Measurements from ENCODE around the gene BIN1. TPM values are rescaled to one million over a fixed set of nuclear protein-coding genes. Genes with fewer than 3 reads are reported as not detected.
A peak's percentile ranks its signal among the peaks of the same experiment; 100 is the strongest.

Gene BIN1
- total and polyA plus RNA-seq, 2 donors (not counting 1 experiment from before 2014, with no cell fraction given): 90.6 to 92.3 TPM

DNA sequence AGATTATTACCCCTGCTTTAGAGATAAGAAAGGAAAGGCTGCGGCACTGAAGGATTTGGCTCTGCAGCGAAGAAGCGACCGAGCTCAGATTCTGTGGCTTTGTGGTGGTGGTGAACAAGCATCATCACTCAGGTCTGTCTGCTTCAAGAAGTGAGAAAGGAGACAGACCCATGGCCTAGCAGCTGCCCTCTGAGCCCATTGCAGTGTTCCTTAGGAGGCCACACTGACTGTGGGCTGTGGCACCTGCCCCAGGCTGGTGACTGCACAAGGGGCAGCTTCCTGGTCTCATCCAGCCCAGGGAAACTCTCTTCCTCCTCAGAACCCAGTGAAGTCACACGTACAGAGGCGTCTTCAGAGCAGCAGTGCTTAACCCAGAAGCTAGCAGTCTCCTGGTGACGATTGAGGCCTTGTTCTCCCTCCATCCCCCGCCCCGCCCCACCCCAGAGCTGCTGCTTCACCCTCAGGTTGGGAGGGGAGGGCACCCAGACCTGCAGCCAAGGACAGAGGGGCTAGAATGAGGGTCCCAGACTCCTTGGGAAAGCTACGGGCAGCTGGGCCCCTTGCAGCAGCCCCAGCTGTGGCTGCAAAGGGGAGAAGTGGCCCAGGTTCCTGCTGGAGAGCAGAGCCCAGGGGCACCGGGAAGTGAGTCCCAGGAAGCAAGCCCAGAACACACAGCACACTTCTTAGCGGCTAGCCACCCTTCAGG is 22.2 kb downstream of the BIN1 start:
- H3K27ac ChIP-seq (ENCODE audit: low read length in 2 of 2): peak overlapping the region; percentile 55 to 65
- intact Hi-C loops (cut with micrococcal nuclease): loop anchor here (5.0 to 10.0 kb wide), 5 partner anchors 73 to 940 kb away; partner anchors contain the start of genes ERCC3, MAP3K2, SAP130 and SFT2D3

More for the DNA sequence above, 22.2 kb downstream of the BIN1 start:
- H2AFZ ChIP-seq (ENCODE audit: insufficient read depth, low read depth, low read length, poor library complexity, severe bottlenecking): peak overlapping the region; percentile 66
- peaks cover 40% of the 10 kb centered on the region for H3K79me2 ChIP-seq (ENCODE audit: control insufficient read depth, insufficient read depth, low read length)
- H3K9me3 Mint-ChIP-seq (ENCODE audit: insufficient read depth): no peaks in the 10 kb centered on the region
- no peak overlapping the region for H3K4me3 ChIP-seq (ENCODE audit: control extremely low read depth in 1 of 5, extremely low read depth in 1 of 5, insufficient read depth in 1 of 5, low read depth in 2 of 5, low read length in 4 of 5)
- H3K27me3 Mint-ChIP-seq: no peaks in the 10 kb centered on the region
- peak overlapping the region; percentile 83 for H3K4me2 ChIP-seq (replicated peaks; ENCODE audit: low read depth, low read length, poor library complexity, severe bottlenecking)
- H3K9me3 ChIP-seq (ENCODE audit: control extremely low read depth in 1 of 3, control insufficient read depth in 2 of 3, insufficient read depth in 1 of 3, low read length in 2 of 3): no peaks in the 10 kb centered on the region
- peaks cover 70 to 86% of the 10 kb centered on the region in 2 donors for H3K4me1 ChIP-seq (ENCODE audit: control insufficient read depth in 2 of 2, insufficient read depth in 2 of 2, low read length in 2 of 2)
- H3K4me3 Mint-ChIP-seq: peak overlapping the region; percentile 71
- H3K36me3 ChIP-seq (replicated peaks in 1 of 2; ENCODE audit: control extremely low read depth in 1 of 2, control insufficient read depth in 1 of 2, extremely low read depth in 1 of 2, insufficient read depth in 2 of 2, low read length in 1 of 2): peaks cover 0 to under 1% of the 10 kb centered on the region in 2 experiments
- H4K20me1 ChIP-seq (ENCODE audit: control insufficient read depth, insufficient read depth, low read length, poor library complexity, severe bottlenecking): peaks cover 5% of the 10 kb centered on the region
- no peak for TF ChIP-seq EZH2 (IDR thresholded peaks at IDR 0.05; ENCODE audit: borderline replicate concordance, insufficient read depth, low read depth, low read length, poor library complexity, severe bottlenecking)
- no peak for TF ChIP-seq CTCF (IDR thresholded peaks at IDR 0.05)
- H3K9ac ChIP-seq (ENCODE audit: low read length): no peak overlapping the region
- no peak for ATAC-seq (ENCODE audit: low read depth)
- DNase-seq: peak; percentile 53
- H3K4me1 Mint-ChIP-seq: peaks cover 80% of the 10 kb centered on the region
- ChIA-PET CTCF (interaction anchor here (1.0 to 3.5 kb wide), 3 partner anchors 9 to 34 kb away, joined by 3 to 16 read pairs (median 4); no protein-coding TSS in a partner anchor), POLR2A (interaction anchor here (1.0 kb wide), 1 partner anchor 21 kb away, joined by 4 read pairs; no protein-coding TSS in a partner anchor)
- peak overlapping the region; percentile 90 for H3K27ac Mint-ChIP-seq
- H3K27me3 ChIP-seq (replicated peaks in 1 of 4; ENCODE audit: control extremely low read depth in 1 of 4, control insufficient read depth in 3 of 4, insufficient read depth in 4 of 4, low read length in 3 of 4): no peaks in the 10 kb centered on the region
- 36% methylated on average over 12 of the region's 12 CpGs for WGBS (ENCODE audit: insufficient coverage)
